Transverse colon (tissue), 3 donors: ENCODE data around the gene RASSF10.

Experiments used
- CTCF ChIP-seq, 5 experiments: fragments of 200-600 bp in 3 of 5; fragments of 450-650 bp in 2 of 5; sonication (generic) in 3 of 5; IDR thresholded peaks; 1 replicate in 2 of 5; 2 replicates in 3 of 5; pipeline ENCODE4 v1.5.1; 2016 to 2017; ENCODE audit warnings: antibody characterized with exemption in 5 of 5, inconsistent platforms in 3 of 5, mild to moderate bottlenecking in 2 of 5, moderate library complexity in 1 of 5
- POLR2A ChIP-seq: fragments of 450-650 bp; IDR thresholded peaks from one replicate; pipeline ENCODE4 v1.6.1; 2016; ENCODE audit warnings: antibody characterized with exemption, mild to moderate bottlenecking, moderate library complexity

GRCh38 chr11:13012056-13012661 is 3.0 kb downstream of the RASSF10 start:
- TF ChIP-seq CTCF (IDR thresholded peaks at IDR 0.05) (no peak), POLR2A (no peak)
